ENCODE results near the gene PIGX. TPM values are rescaled to one million over a fixed set of nuclear protein-coding genes. Genes with fewer than 3 reads are reported as not detected.

Gene PIGX
- total and polyA plus RNA-seq, 2 of the 4 experiments (the other 2 are of a cell fraction), result 9.4 to 14.5 TPM

DNA sequence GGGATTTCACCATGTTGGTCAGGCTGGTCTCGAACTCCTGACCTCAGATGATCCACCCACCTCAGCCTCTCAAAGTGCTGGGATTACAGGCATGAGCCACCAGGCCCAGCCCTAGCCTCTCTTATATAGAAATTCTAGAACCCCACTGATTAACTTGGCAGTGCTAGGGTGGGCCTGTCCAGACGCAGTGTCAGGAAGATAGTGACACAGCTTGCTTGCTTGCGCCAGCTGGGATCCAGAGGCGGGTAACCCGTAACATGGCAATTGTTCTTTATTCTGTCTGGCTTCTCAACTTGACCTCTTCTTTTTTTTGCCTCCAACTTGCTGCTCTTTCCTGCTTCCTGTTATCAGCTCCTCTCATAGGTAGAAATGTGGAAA is 16.3 kb upstream of the PIGX start:
- H4K5ac ChIP-seq (ENCODE audit: low read depth, low read length), result no peak overlapping the region
- H3K27ac ChIP-seq (ENCODE audit: insufficient read depth, low read length), result no peak overlapping the region
- ChIA-PET CTCF (interaction anchor here (0.9 kb wide), 1 partner anchor 12 kb away, joined by 3 read pairs; no protein-coding TSS in a partner anchor), POLR2A (ENCODE audit: unreplicated experiment) (no interaction called here)
- DNase-seq, result no peak
- H2BK20ac ChIP-seq (ENCODE audit: low read depth, low read length), result no peak overlapping the region
- 0 out of 2 replicates have a peak, but pooled peaks cover 1% of the 10 kb centered on the region for H3K4me1 ChIP-seq (ENCODE audit: control insufficient read depth, insufficient read depth, low read length)
- H3K27me3 ChIP-seq (ENCODE audit: control insufficient read depth, insufficient read depth, low read length), result peaks cover 7% of the 10 kb centered on the region
- H3K9ac ChIP-seq (ENCODE audit: low read depth, low read length), result no peak overlapping the region
- intact Hi-C loops (cut with micrococcal nuclease), result no loop called here
- BruUV-seq (replicated peaks), result no TSS peak
- no peaks in the 10 kb centered on the region for H3K36me3 ChIP-seq (ENCODE audit: control insufficient read depth, insufficient read depth, low read length)
- WGBS, 2 experiments (ENCODE audit: extremely low coverage in 2 of 2, insufficient read length in 1 of 2), result 80% methylated on average over 1 of the region's 5 CpGs; no CpG with 5 or more reads in 1 of the 2 experiments
- H3K4me3 ChIP-seq (ENCODE audit: insufficient read depth, low read depth, low read length), result no peak overlapping the region
- H4K8ac ChIP-seq (ENCODE audit: low read depth in 2 of 2, low read length in 2 of 2), result no peak overlapping the region
- TF ChIP-seq MAZ (IDR thresholded peaks at IDR 0.05; ENCODE audit: borderline replicate concordance, low read depth, low read length), result no peak
- H2AK9ac ChIP-seq (replicated peaks; ENCODE audit: low read depth, low read length, poor library complexity), result no peak overlapping the region
- H2BK5ac ChIP-seq (ENCODE audit: low read depth, low read length, poor library complexity, severe bottlenecking), result no peak overlapping the region
- no peak overlapping the region for H3K4me2 ChIP-seq (ENCODE audit: low read depth, low read length)
- no peak overlapping the region for H3K56ac ChIP-seq (ENCODE audit: extremely low read depth, insufficient read depth, low read length)
- H3K23ac ChIP-seq (ENCODE audit: low read depth, low read length), result no peak overlapping the region
- H3K14ac ChIP-seq (replicated peaks; ENCODE audit: low read depth, low read length), result no peak overlapping the region
- no peaks in the 10 kb centered on the region for H4K20me1 ChIP-seq (ENCODE audit: insufficient read depth, low read length)
- no peak overlapping the region for H2AK5ac ChIP-seq (ENCODE audit: low read depth, low read length)
- ATAC-seq (ENCODE audit: low read depth), result no peak
- in situ Hi-C loops (cut with MboI; ENCODE audit: low sequenced_read_pairs), result no loop called here
- no peak overlapping the region for H4K91ac ChIP-seq (ENCODE audit: insufficient read depth, low read depth, low read length)
- H3K18ac ChIP-seq (ENCODE audit: low read depth, low read length), result no peak overlapping the region
- no peak overlapping the region for H3K4ac ChIP-seq (ENCODE audit: low read depth, low read length)
- H3K9me1 ChIP-seq (ENCODE audit: insufficient read depth, low read length), result no peaks in the 10 kb centered on the region
- H3K9me3 ChIP-seq (ENCODE audit: control insufficient read depth, insufficient read depth, low read length), result no peaks in the 10 kb centered on the region
- H2BK120ac ChIP-seq (ENCODE audit: low read depth, low read length), result no peak overlapping the region
- H3K79me1 ChIP-seq (ENCODE audit: low read depth in 1 of 2, low read length in 2 of 2), result no peaks in the 10 kb centered on the region
- no peak overlapping the region for H2BK15ac ChIP-seq (ENCODE audit: low read depth, low read length)
- H2AFZ ChIP-seq (replicated peaks; ENCODE audit: low read length, poor library complexity), result no peak overlapping the region
- dilution Hi-C loops (cut with HindIII; ENCODE audit: low sequenced_read_pairs, unreplicated experiment), result no loop called here
